ENCODE measurements around the gene NLGN1.

The NLGN1 gene

GRCh38 chr3:173911446-173911845, 513.9 kb downstream of the NLGN1 start:
- TF ChIP-seq CTCF (IDR thresholded peaks at IDR 0.05; ENCODE audit: insufficient read depth, low read length, poor library complexity, severe bottlenecking): no peak
- H3K4me3 ChIP-seq (replicated peaks; ENCODE audit: low read depth, low read length): no peak overlapping the region
- no peaks in the 10 kb centered on the region for H3K36me3 ChIP-seq (ENCODE audit: control insufficient read depth, insufficient read depth, low read length)
- H3K27me3 ChIP-seq (replicated peaks; ENCODE audit: control insufficient read depth, insufficient read depth, low read length): no peaks in the 10 kb centered on the region
- no peak for DNase-seq (ENCODE audit: extremely low read depth, insufficient read length)

GRCh38 chr3:173912126-173912525, 514.6 kb downstream of the NLGN1 start:
- no peaks in the 10 kb centered on the region for H3K27me3 ChIP-seq (replicated peaks; ENCODE audit: control insufficient read depth, insufficient read depth, low read length)
- DNase-seq (ENCODE audit: extremely low read depth, insufficient read length): no peak
- H3K36me3 ChIP-seq (ENCODE audit: control insufficient read depth, insufficient read depth, low read length): no peaks in the 10 kb centered on the region
- no peak overlapping the region for H3K4me3 ChIP-seq (replicated peaks; ENCODE audit: low read depth, low read length)
- no peak for TF ChIP-seq CTCF (IDR thresholded peaks at IDR 0.05; ENCODE audit: insufficient read depth, low read length, poor library complexity, severe bottlenecking)

- TF ChIP-seq CTCF (IDR thresholded peaks at IDR 0.05; ENCODE audit: insufficient read depth, low read length, poor library complexity, severe bottlenecking): no peak
- H3K36me3 ChIP-seq (ENCODE audit: control insufficient read depth, insufficient read depth, low read length): no peaks in the 10 kb centered on the region
Measured at GRCh38 chr3:173913397-173913796, 515.9 kb downstream of the NLGN1 start.

GRCh38 chr3:173913974-173914421, 516.5 kb downstream of the NLGN1 start:
- Histone ChIP-seq H3K36me3 (ENCODE audit: control insufficient read depth, insufficient read depth, low read length) (no peaks in the 10 kb centered on the region), H3K27me3 (replicated peaks; ENCODE audit: control insufficient read depth, insufficient read depth, low read length) (no peaks in the 10 kb centered on the region), H3K4me3 (replicated peaks; ENCODE audit: low read depth, low read length) (no peak overlapping the region)
- no peak for DNase-seq (ENCODE audit: extremely low read depth, insufficient read length)
- no peak for TF ChIP-seq CTCF (IDR thresholded peaks at IDR 0.05; ENCODE audit: insufficient read depth, low read length, poor library complexity, severe bottlenecking)

More at GRCh38 chr3:173913397-173913796, 515.9 kb downstream of the NLGN1 start:
- no peak for DNase-seq (ENCODE audit: extremely low read depth, insufficient read length)
- H3K27me3 ChIP-seq (replicated peaks; ENCODE audit: control insufficient read depth, insufficient read depth, low read length): no peaks in the 10 kb centered on the region
- no peak overlapping the region for H3K4me3 ChIP-seq (replicated peaks; ENCODE audit: low read depth, low read length)

- no peak overlapping the region for H3K4me3 ChIP-seq (replicated peaks; ENCODE audit: low read depth, low read length)
- no peaks in the 10 kb centered on the region for H3K36me3 ChIP-seq (ENCODE audit: control insufficient read depth, insufficient read depth, low read length)
- TF ChIP-seq CTCF (IDR thresholded peaks at IDR 0.05; ENCODE audit: insufficient read depth, low read length, poor library complexity, severe bottlenecking): no peak
- DNase-seq (ENCODE audit: extremely low read depth, insufficient read length): no peak
- H3K27me3 ChIP-seq (replicated peaks; ENCODE audit: control insufficient read depth, insufficient read depth, low read length): no peaks in the 10 kb centered on the region
Measured at GRCh38 chr3:173916799-173917198, 519.3 kb downstream of the NLGN1 start.

GRCh38 chr3:173920386-173920785, 522.8 kb downstream of the NLGN1 start:
- H3K4me3 ChIP-seq (replicated peaks; ENCODE audit: low read depth, low read length): no peak overlapping the region
- no peak for DNase-seq (ENCODE audit: extremely low read depth, insufficient read length)
- no peaks in the 10 kb centered on the region for H3K27me3 ChIP-seq (replicated peaks; ENCODE audit: control insufficient read depth, insufficient read depth, low read length)
- no peak for TF ChIP-seq CTCF (IDR thresholded peaks at IDR 0.05; ENCODE audit: insufficient read depth, low read length, poor library complexity, severe bottlenecking)
- no peaks in the 10 kb centered on the region for H3K36me3 ChIP-seq (ENCODE audit: control insufficient read depth, insufficient read depth, low read length)

Measured in GM06990 (cell line).